ENCODE measurements around the gene DACT2.
"Not testable (repeated sequence)": the region's sequence is repeated elsewhere in the genome, so short reads cannot be mapped to it uniquely, and the experiment has no call there.

DACT2 gene

GRCh38 chr6:168326294-168327261 lies 7.0 kb upstream of the DACT2 start:
- in situ Hi-C loops (cut with HindIII; ENCODE audit: low sequenced_read_pairs) = no loop called here

- in situ Hi-C loops (cut with HindIII; ENCODE audit: low sequenced_read_pairs) = no loop called here
Measured at GRCh38 chr6:168322966-168323365, 3.4 kb upstream of the DACT2 start.

DNA sequence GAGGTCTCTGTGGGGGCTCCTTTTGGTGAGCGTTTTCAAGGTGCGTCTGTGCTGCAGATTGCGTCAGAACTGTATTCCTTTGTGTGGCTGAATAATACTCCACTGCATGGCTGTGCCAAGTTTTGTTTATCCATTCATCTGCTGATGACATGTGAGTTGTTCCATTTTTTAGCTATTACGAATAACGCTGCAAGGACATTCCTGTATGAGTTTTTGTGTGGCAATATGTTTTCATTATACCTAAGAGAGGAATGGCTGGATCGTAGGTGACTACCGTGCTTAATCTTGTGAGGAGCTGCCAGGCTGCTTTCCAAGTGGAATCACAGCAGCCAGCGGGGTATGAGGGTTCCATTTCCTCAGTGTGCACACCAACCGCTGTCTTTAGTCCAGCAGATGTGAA lies 1.1 kb upstream of the DACT2 start:
- in situ Hi-C loops (cut with HindIII; ENCODE audit: low sequenced_read_pairs) = no loop called here

DNA sequence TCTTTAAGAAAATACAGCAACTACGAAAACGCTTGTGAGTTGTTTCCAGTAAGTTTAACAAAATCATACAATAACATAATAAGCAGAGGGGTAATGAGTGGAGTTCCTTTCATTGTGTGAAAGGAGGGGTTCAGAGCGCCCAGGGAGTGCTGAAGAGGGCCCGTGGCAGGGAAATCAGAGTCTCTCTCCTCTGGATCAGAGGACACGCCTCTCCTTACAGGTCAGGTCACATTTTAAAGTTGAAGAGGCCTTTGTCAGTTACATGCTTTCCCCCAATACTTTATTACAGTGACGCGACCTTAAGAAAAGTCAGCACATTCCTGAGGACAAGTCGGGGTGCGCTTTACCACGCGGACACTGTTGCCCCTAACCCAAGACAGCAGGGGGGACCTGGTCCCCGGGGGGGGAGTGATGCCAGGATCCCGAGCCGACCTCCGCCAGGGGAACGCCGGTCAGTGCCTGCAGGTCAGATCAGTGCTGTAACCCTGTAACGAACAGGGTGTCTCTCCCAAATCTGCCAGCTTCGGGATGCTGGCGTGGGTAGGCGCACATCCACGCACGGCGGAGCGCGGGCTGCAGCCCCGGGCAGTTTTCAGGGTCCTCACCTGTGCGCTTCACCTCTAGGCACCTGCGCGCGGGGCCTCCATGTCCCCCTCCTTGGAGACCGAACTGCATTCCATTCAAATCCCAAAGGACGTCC lies 848 bp downstream of the DACT2 start:
- in situ Hi-C loops (cut with HindIII; ENCODE audit: low sequenced_read_pairs) = no loop called here

- in situ Hi-C loops (cut with HindIII; ENCODE audit: low sequenced_read_pairs) = no loop called here
Measured at GRCh38 chr6:168318090-168318489, 1.5 kb downstream of the DACT2 start.

GRCh38 chr6:168315596-168315995 lies 4.0 kb downstream of the DACT2 start:
- in situ Hi-C loops (cut with HindIII; ENCODE audit: low sequenced_read_pairs) = no loop called here

- in situ Hi-C loops (cut with HindIII; ENCODE audit: low sequenced_read_pairs) = no loop called here
Measured at GRCh38 chr6:168314948-168315347, 4.6 kb downstream of the DACT2 start.

DNA sequence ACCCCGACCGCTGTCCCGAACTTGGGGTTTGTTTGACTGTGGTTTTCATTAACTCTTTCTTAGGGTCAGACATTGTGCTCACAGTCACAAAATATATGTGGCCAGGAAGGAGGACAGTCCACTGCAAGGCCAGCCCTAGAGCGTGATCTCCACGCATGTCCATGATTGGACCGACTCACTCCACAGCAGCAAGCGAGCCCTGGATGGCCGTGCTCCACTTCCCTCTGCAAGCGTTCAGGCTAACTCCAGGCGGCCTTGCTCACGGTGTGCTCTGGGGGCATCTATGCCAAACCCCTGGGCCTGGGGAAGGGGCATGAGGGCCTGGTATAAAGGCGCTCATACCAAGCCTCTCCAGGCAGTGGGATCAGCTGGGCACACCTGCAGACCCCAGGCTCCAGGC lies 5.6 kb downstream of the DACT2 start:
- in situ Hi-C loops (cut with HindIII; ENCODE audit: low sequenced_read_pairs) = no loop called here

- in situ Hi-C loops (cut with HindIII; ENCODE audit: low sequenced_read_pairs) = no loop called here
Measured at GRCh38 chr6:168313431-168314011, 6.1 kb downstream of the DACT2 start.

GRCh38 chr6:168312125-168312507 lies 7.5 kb downstream of the DACT2 start:
- in situ Hi-C loops (cut with HindIII; ENCODE audit: low sequenced_read_pairs) = not testable (repeated sequence)

DNA sequence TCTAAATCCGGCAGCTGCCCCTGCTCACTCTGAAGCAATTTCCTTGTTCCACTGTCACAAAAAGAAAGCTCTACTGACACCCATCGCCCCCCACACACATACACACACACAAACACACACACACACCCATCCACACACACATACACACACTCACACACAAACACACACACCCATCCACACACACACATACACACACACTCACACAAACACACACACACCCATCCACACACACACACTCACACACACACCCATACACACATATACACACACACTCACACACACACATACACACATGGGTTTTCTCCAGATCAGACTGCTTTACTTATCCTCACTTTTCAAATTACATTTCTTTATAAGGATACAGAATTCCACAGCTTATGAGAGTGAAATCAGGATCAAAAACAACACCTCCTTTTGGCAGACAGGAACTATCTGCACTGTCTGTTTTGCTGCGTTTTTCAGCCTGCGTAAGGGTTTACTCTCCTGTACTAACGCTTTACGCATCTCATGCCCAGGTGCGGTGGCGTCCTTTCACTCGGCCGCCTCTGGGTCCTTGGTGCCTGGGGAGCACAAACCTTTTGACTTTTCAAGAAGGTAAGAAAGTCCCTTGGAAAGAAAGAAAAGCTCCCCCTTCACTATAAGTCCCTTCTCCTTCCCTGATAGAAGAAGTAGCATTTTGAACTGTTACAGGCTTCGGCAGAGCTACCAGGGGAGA lies 8.0 kb downstream of the DACT2 start:
- in situ Hi-C loops (cut with HindIII; ENCODE audit: low sequenced_read_pairs) = no loop called here

DNA sequence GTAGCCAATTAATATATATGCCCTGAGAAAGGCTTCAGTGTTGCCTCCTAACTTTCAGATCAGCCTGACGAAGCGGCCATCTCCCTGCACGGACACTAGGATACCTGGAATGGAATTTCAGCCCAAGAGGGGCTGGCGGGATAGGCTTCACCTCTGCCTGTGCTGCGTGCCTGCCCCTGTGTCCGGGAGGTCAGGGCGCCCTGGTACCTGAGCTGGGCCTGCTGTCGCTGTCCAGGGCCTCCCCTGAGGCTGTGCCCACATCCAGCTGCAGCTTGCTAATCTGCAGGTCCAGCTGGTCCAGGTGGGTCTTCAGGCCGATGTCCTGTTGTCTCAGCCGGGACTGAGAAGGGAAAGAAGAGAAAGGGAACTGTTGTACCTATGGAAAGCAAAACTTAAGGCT lies 8.6 kb downstream of the DACT2 start:
- in situ Hi-C loops (cut with HindIII; ENCODE audit: low sequenced_read_pairs) = no loop called here

- in situ Hi-C loops (cut with HindIII; ENCODE audit: low sequenced_read_pairs) = no loop called here
Measured at GRCh38 chr6:168310403-168310802, 9.2 kb downstream of the DACT2 start.

DNA sequence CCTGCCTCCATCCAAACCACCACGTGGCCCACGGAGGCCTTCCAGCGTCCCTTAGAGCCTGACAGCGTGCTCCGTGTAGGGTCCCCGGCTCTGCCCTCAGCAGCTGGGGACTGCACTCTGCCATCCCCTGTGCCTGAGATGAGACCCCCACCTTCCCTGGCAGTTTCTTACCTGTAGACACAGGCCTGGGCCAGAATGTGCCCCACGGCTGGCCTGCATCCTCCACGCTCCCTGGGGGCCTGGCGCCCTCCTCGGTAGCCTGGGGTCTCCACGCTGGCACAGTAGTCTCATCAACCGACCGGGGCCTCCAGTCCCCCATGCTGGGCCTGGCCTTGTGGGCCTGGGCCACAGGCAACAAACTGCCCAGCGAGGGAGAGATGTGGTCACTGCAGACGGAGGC lies 9.6 kb downstream of the DACT2 start:
- in situ Hi-C loops (cut with HindIII; ENCODE audit: low sequenced_read_pairs) = no loop called here

- in situ Hi-C loops (cut with HindIII; ENCODE audit: low sequenced_read_pairs) = no loop called here
Measured at GRCh38 chr6:168309183-168309582, 10.4 kb downstream of the DACT2 start.

GRCh38 chr6:168308390-168309144 lies 11.0 kb downstream of the DACT2 start:
- in situ Hi-C loops (cut with HindIII; ENCODE audit: low sequenced_read_pairs) = no loop called here

GRCh38 chr6:168307695-168308021 lies 11.9 kb downstream of the DACT2 start:
- in situ Hi-C loops (cut with HindIII; ENCODE audit: low sequenced_read_pairs) = no loop called here

DNA sequence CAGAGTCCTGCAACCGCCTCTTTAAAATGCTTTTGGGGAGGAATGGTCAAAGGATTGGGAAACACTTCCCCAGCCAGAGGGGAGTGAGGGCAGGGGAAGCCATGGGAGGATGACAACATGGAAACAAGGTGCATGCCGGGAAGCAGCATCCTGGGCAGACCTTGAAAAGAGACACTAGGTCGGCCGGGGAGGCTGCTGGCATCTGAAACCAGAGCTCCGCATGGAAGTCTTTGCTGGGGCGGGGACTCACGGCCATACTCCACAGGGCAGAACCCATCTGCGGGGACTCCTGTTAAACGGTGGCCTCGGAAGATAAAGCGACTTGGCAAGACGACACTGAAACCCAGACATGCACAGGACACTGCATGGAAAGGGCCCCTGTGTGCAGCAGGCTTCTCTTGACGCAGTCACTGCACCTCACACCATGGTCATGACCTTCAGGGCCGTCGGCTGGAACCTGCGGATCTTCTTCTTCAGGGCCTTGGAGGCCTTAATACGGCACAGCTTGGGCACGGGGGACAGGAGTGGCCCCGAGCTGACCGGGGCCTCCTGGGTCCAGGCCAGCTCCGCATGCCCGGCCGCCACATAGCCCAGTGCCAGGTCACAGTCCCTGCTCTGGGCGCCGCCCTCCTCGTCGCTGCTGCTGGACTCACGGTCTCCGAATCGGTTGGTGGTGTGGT lies 12.4 kb downstream of the DACT2 start:
- in situ Hi-C loops (cut with HindIII; ENCODE audit: low sequenced_read_pairs) = no loop called here

- in situ Hi-C loops (cut with HindIII; ENCODE audit: low sequenced_read_pairs) = no loop called here
Measured at GRCh38 chr6:168305863-168306262, 13.7 kb downstream of the DACT2 start.
